ENCODE data around the gene TP73. TPM values are rescaled to one million over a fixed set of nuclear protein-coding genes. Genes with fewer than 3 reads are reported as not detected.

The TP73 gene
- total RNA-seq, 1 donor from 2014 or later, result not detected

DNA sequence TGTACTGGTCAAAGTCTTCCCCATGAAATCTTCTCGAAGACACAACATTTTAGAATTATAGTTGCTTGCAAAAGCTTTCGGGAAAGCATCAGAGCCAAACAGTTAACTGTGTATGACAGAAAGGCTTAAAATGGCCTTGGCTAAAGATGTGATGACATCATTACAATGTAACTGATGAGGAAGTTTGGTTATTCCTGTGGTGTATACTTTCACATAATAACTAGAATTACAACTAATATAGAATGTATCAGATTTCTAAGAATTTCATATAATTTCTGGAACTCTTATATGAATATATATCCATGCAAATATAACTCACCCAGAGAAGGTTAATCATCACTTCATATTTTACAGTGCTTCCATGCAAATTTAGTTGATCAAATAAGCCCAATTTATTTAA, 8.4 kb downstream of the TP73 start:
- H3K36me3 ChIP-seq (ENCODE audit: control insufficient read depth in 3 of 3, insufficient read depth in 3 of 3, low read length in 3 of 3), result no peaks in the 10 kb centered on the region
- no peak overlapping the region for H3K27ac ChIP-seq (ENCODE audit: low read depth, low read length)
- no peak overlapping the region for H3K4me3 ChIP-seq (ENCODE audit: low read length in 3 of 3)
- H3K4me1 ChIP-seq (ENCODE audit: control insufficient read depth in 3 of 3, insufficient read depth in 3 of 3, low read length in 3 of 3), result no peaks in the 10 kb centered on the region
- H3K9ac ChIP-seq (ENCODE audit: low read depth in 1 of 3, low read length in 3 of 3), result no peak overlapping the region
- peaks cover 0 to 28% (median 4%) of the 10 kb centered on the region in 3 donors for H3K27me3 ChIP-seq (ENCODE audit: control insufficient read depth in 3 of 3, insufficient read depth in 3 of 3, low read length in 3 of 3)
- H3K9me3 ChIP-seq (ENCODE audit: control insufficient read depth in 3 of 3, low read length in 3 of 3), result no peaks in the 10 kb centered on the region

DNA sequence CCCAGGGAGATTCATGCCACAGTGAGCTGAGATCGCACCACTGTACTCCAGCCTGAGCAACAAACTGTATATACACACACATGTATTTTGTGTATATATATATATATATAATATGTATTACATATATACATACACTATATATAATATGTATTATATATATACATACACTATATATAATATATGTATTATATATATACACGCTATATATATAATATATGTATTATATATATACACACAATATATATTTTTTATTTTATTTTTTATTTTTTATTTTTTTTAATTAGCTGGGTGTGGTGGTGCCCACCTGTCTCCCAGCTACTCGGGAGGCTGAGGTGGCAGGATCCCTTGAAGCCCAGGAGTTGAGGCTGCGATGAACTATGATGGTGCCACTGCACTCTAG, 9.3 kb downstream of the TP73 start:
- no peak overlapping the region for H3K27ac ChIP-seq (ENCODE audit: low read depth, low read length)
- no peak overlapping the region for H3K9ac ChIP-seq (ENCODE audit: low read depth in 1 of 3, low read length in 3 of 3)
- H3K36me3 ChIP-seq (ENCODE audit: control insufficient read depth in 3 of 3, insufficient read depth in 3 of 3, low read length in 3 of 3), result no peaks in the 10 kb centered on the region
- H3K27me3 ChIP-seq (ENCODE audit: control insufficient read depth in 3 of 3, insufficient read depth in 3 of 3, low read length in 3 of 3), result peaks cover 0 to 21% (median 4%) of the 10 kb centered on the region in 3 donors
- H3K4me1 ChIP-seq (ENCODE audit: control insufficient read depth in 3 of 3, insufficient read depth in 3 of 3, low read length in 3 of 3), result no peaks in the 10 kb centered on the region
- no peak overlapping the region for H3K4me3 ChIP-seq (ENCODE audit: low read length in 3 of 3)
- H3K9me3 ChIP-seq (ENCODE audit: control insufficient read depth in 3 of 3, low read length in 3 of 3), result no peaks in the 10 kb centered on the region

DNA sequence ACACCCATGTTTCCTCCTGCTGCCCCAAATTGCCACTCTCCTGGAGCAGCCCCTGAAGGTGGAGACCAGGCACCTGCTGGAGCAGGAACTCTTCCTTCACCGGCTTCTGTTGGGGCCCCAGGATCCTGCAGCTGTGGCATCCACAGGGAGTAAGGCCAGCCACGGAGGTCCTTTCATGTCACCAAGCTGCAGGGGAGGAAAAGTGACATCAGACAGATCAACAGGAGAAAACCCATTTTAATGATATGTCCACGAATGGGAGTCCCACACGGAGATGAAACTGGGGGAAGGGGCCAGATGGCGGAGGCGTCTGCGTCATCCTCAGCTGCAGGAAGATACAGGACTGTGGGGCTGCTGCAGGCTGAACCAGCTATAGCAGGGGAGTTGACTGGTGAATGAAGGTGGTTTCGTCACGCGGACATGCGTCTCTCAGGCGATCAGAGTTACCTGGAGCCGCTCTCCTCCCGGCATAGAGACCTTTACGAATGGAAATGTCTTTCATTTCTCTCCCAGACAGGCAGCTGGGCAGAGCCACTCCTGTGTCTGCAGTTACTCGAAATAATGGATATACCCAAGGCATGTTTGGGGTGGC, 9.9 kb downstream of the TP73 start:
- H3K4me1 ChIP-seq (ENCODE audit: control insufficient read depth in 3 of 3, insufficient read depth in 3 of 3, low read length in 3 of 3), result no peaks in the 10 kb centered on the region
- H3K9ac ChIP-seq (ENCODE audit: low read depth in 1 of 3, low read length in 3 of 3), result no peak overlapping the region
- no peaks in the 10 kb centered on the region for H3K9me3 ChIP-seq (ENCODE audit: control insufficient read depth in 3 of 3, low read length in 3 of 3)
- H3K27me3 ChIP-seq (ENCODE audit: control insufficient read depth in 3 of 3, insufficient read depth in 3 of 3, low read length in 3 of 3), result peaks cover 0 to 16% (median 4%) of the 10 kb centered on the region in 3 donors
- H3K27ac ChIP-seq (ENCODE audit: low read depth, low read length), result no peak overlapping the region
- H3K4me3 ChIP-seq (ENCODE audit: low read length in 3 of 3), result no peak overlapping the region
- no peaks in the 10 kb centered on the region for H3K36me3 ChIP-seq (ENCODE audit: control insufficient read depth in 3 of 3, insufficient read depth in 3 of 3, low read length in 3 of 3)

DNA sequence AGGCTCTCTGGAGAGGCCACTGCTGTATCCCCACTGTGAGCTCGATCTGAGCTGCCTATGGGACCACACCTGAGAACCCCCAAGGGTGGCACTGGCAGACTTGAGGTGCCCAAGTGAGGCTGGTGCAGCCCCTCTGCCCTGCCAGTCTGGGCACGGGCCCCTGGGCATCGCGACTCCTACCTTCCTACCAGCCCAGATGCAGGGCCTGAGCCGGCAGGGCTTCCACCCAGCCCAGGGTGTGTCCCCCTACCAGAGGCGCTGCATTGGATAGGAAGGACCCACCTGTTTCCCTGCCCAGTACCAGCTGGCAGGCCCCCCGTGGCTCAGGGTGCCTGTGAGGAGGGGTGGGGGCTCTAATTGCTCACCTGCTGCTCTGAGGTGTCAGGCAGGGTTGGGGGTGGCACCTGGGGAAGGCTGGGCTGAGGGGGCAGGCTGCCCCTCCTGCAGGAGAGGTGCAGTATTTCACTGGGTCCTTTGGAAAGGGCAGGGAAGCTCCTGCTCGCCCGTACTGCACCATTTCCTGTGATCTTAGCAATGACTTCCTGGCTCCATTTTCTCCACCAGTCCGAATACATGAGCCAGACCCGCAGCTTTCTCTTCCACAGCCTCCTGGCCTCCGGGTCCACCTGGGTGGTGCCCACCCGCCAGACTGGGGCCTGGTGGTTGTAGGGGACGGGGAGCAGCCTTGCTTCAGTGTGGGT, 11.8 kb downstream of the TP73 start:
- peaks cover 7 to 13% (median 9%) of the 10 kb centered on the region in 3 donors for H3K4me1 ChIP-seq (ENCODE audit: control insufficient read depth in 3 of 3, insufficient read depth in 3 of 3, low read length in 3 of 3)
- no peak overlapping the region for H3K27ac ChIP-seq (ENCODE audit: low read depth, low read length)
- H3K9me3 ChIP-seq (ENCODE audit: control insufficient read depth in 3 of 3, low read length in 3 of 3), result no peaks in the 10 kb centered on the region
- peaks cover 0 to 4% (median 0%) of the 10 kb centered on the region in 3 donors for H3K27me3 ChIP-seq (ENCODE audit: control insufficient read depth in 3 of 3, insufficient read depth in 3 of 3, low read length in 3 of 3)
- H3K9ac ChIP-seq (ENCODE audit: low read depth in 1 of 3, low read length in 3 of 3), result no peak overlapping the region
- no peak overlapping the region for H3K4me3 ChIP-seq (ENCODE audit: low read length in 3 of 3)
- no peaks in the 10 kb centered on the region for H3K36me3 ChIP-seq (ENCODE audit: control insufficient read depth in 3 of 3, insufficient read depth in 3 of 3, low read length in 3 of 3)

DNA sequence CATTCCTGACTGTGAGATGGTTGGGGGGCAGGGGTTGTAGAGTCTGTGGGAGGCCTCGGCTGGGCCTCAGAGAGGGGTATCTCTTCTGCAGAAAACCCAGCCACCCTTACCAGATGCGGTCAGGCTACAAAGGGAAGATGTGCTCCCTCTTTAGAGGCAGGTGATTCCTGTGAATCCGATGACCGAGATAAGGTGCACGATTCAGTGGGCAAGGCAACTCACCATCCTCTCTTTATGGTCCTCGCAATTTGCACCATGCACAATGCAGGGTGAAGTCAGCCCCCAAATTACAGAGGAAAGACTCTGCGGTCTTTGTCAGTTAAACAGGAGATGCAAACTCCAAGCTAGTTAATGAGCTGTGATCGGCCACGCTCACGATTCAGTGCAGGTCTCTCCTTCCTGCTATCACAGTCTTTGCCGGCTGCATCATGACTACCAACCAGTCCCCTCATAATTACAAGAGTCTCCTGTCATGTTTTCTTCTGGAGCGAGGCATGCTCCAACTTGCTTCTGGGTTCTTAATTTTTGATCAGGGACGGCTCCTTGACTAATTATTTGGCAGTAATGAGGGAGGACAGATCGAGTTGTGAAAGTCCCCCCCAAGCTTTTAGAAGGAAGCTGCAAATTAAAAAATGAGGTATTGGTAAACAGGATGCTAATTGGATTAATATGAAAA, 12.5 kb downstream of the TP73 start:
- Histone ChIP-seq H3K27me3 (ENCODE audit: control insufficient read depth in 3 of 3, insufficient read depth in 3 of 3, low read length in 3 of 3) (peaks cover 0 to 4% (median 0%) of the 10 kb centered on the region in 3 donors), H3K9me3 (ENCODE audit: control insufficient read depth in 3 of 3, low read length in 3 of 3) (no peaks in the 10 kb centered on the region), H3K4me3 (ENCODE audit: low read length in 3 of 3) (no peak overlapping the region), H3K27ac (ENCODE audit: low read depth, low read length) (no peak overlapping the region), H3K9ac (ENCODE audit: low read depth in 1 of 3, low read length in 3 of 3) (no peak overlapping the region), H3K36me3 (ENCODE audit: control insufficient read depth in 3 of 3, insufficient read depth in 3 of 3, low read length in 3 of 3) (no peaks in the 10 kb centered on the region), H3K4me1 (ENCODE audit: control insufficient read depth in 3 of 3, insufficient read depth in 3 of 3, low read length in 3 of 3) (peaks cover 8 to 16% (median 13%) of the 10 kb centered on the region in 3 donors)

DNA sequence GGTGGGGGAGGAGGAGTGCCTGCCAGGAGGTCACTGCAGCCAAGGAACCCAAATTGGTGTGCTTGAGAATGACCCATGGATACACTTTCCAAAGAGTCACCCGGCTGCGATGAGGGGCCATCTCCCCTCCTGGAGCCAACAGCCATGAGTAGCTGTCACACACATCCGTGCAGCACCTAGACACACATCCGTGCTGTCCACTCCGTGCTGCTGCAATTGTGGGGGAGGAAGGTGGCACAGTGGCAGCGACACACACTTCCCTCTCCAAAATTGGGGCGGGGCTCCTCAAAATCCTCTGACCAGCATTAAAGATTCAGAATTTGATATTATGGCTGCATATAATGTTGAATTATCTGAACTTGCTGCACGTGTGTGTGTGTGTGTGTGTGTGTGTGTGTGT, 15.8 kb downstream of the TP73 start:
- no peaks in the 10 kb centered on the region for H3K9me3 ChIP-seq (ENCODE audit: control insufficient read depth in 3 of 3, low read length in 3 of 3)
- H3K4me3 ChIP-seq (ENCODE audit: low read length in 3 of 3), result no peak overlapping the region
- H3K9ac ChIP-seq (ENCODE audit: low read depth in 1 of 3, low read length in 3 of 3), result no peak overlapping the region
- H3K27ac ChIP-seq (ENCODE audit: low read depth, low read length), result no peak overlapping the region
- no peaks in the 10 kb centered on the region for H3K36me3 ChIP-seq (ENCODE audit: control insufficient read depth in 3 of 3, insufficient read depth in 3 of 3, low read length in 3 of 3)
- peaks cover 0 to 25% (median 12%) of the 10 kb centered on the region in 3 donors for H3K27me3 ChIP-seq (ENCODE audit: control insufficient read depth in 3 of 3, insufficient read depth in 3 of 3, low read length in 3 of 3)
- H3K4me1 ChIP-seq (ENCODE audit: control insufficient read depth in 3 of 3, insufficient read depth in 3 of 3, low read length in 3 of 3), result peaks cover 8 to 16% (median 13%) of the 10 kb centered on the region in 3 donors

DNA sequence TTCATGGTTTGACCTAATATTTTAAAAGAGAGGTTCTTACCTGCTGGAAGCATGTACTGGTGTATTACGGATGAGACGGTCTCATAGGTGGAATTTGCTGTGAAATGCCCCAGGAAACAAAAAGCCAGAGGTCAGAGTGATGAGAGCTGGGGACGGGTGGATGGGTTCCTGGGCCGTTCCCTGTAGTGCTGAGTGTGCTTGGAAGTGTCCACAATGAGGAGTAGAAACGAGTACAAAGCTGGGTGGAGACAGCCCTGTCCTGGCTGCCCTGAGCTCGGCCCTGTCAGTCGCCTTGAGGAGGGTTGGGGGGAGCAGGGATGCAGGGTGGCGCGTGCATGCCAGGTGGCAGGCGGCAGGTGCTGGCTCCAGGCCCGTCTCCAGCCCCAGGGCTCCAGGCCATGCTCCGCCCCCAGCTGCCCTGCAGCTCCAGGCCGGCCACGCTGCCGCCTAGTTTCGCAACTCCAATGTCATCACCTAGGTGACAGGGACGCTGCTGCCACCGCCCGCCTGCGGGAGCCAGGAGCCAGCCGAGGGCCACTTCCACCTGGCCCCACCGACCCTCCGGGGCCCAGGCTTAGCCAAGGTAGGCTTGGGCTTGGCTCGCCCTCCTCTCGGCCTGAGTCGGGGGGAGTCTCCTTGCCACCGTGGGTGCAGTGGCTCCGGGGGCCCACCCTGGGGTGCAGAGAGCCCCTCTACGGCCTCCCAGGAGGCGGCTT, 16.4 kb downstream of the TP73 start:
- no peak overlapping the region for H3K27ac ChIP-seq (ENCODE audit: low read depth, low read length)

DNA sequence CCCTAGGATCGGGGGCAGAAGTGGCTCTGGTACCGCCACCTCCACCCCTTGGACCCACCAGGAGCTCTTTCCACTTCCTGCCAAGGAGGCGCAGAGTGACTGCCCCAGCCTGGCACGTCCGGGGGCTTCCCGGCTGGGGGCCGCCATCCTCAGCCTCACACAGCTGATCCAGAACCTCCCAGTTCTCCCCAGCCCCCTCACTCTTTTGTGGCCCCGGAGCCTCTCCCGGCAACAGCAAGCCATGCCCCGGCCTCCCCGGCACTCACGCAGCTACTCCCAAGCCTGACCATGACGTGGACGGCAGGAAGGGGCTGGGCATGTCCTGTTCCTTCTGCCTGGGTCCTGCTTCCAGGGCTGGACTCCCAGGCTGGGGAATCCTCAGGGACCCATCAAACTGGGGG, 17.1 kb downstream of the TP73 start:
- Histone ChIP-seq H3K9ac (ENCODE audit: low read depth in 1 of 3, low read length in 3 of 3) (no peak overlapping the region), H3K4me1 (ENCODE audit: control insufficient read depth in 3 of 3, insufficient read depth in 3 of 3, low read length in 3 of 3) (peaks cover 8 to 16% (median 13%) of the 10 kb centered on the region in 3 donors), H3K27ac (ENCODE audit: low read depth, low read length) (no peak overlapping the region), H3K36me3 (ENCODE audit: control insufficient read depth in 3 of 3, insufficient read depth in 3 of 3, low read length in 3 of 3) (no peaks in the 10 kb centered on the region), H3K4me3 (ENCODE audit: low read length in 3 of 3) (no peak overlapping the region), H3K27me3 (ENCODE audit: control insufficient read depth in 3 of 3, insufficient read depth in 3 of 3, low read length in 3 of 3) (peaks cover 5 to 34% (median 19%) of the 10 kb centered on the region in 3 donors), H3K9me3 (ENCODE audit: control insufficient read depth in 3 of 3, low read length in 3 of 3) (no peaks in the 10 kb centered on the region)

More for the DNA sequence above, 16.4 kb downstream of the TP73 start:
- Histone ChIP-seq H3K4me1 (ENCODE audit: control insufficient read depth in 3 of 3, insufficient read depth in 3 of 3, low read length in 3 of 3) (peaks cover 8 to 16% (median 13%) of the 10 kb centered on the region in 3 donors), H3K4me3 (ENCODE audit: low read length in 3 of 3) (peak overlapping the region in 2 of 3 donors; percentile 9 to 49), H3K9me3 (ENCODE audit: control insufficient read depth in 3 of 3, low read length in 3 of 3) (no peaks in the 10 kb centered on the region), H3K9ac (ENCODE audit: low read depth in 1 of 3, low read length in 3 of 3) (peak overlapping the region in 1 of 3 donors; percentile 33), H3K27me3 (ENCODE audit: control insufficient read depth in 3 of 3, insufficient read depth in 3 of 3, low read length in 3 of 3) (peaks cover 4 to 29% (median 14%) of the 10 kb centered on the region in 3 donors), H3K36me3 (ENCODE audit: control insufficient read depth in 3 of 3, insufficient read depth in 3 of 3, low read length in 3 of 3) (no peaks in the 10 kb centered on the region)

DNA sequence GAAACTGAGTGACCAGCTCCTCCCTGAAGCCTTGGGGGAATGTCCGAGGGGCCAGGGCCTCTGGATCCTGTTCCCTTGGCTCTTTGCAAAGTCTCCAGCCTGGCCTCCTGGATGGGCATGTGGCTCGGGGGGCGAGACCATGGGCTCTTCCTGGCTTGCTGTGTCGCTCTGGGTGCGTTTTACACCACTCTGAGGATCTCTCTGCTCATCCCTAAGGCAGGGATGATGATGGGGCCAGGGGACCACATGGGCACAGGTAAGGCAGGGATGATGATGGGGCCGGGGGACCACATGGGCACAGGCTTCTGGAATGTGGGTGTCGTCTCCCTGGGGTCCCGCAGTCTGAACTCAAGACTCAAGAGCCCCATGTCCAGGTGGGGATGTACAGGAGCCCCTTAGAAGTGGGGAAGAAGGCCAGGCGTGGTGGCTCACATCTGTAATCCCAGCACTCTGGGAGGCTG, 17.7 kb downstream of the TP73 start:
- Histone ChIP-seq H3K36me3 (ENCODE audit: control insufficient read depth in 3 of 3, insufficient read depth in 3 of 3, low read length in 3 of 3) (no peaks in the 10 kb centered on the region), H3K9me3 (ENCODE audit: control insufficient read depth in 3 of 3, low read length in 3 of 3) (no peaks in the 10 kb centered on the region), H3K27me3 (ENCODE audit: control insufficient read depth in 3 of 3, insufficient read depth in 3 of 3, low read length in 3 of 3) (peaks cover 5 to 38% (median 21%) of the 10 kb centered on the region in 3 donors), H3K4me1 (ENCODE audit: control insufficient read depth in 3 of 3, insufficient read depth in 3 of 3, low read length in 3 of 3) (peaks cover 8 to 16% (median 13%) of the 10 kb centered on the region in 3 donors), H3K9ac (ENCODE audit: low read depth in 1 of 3, low read length in 3 of 3) (no peak overlapping the region), H3K27ac (ENCODE audit: low read depth, low read length) (no peak overlapping the region), H3K4me3 (ENCODE audit: low read length in 3 of 3) (no peak overlapping the region)
